Femur (tissue), 1 donor: ENCODE measurements around the gene WIZ.
"Not testable (repeated sequence)": the region's sequence is repeated elsewhere in the genome, so short reads cannot be mapped to it uniquely, and the experiment has no call there.

Experiments
- DNase-seq: peaks from one replicate; pipeline ENCODE4 v3.0.0-alpha.2; 2017

The WIZ gene

GRCh38 chr19:15403151-15403531, 46.6 kb downstream of the WIZ start:
- no peak for DNase-seq

DNA sequence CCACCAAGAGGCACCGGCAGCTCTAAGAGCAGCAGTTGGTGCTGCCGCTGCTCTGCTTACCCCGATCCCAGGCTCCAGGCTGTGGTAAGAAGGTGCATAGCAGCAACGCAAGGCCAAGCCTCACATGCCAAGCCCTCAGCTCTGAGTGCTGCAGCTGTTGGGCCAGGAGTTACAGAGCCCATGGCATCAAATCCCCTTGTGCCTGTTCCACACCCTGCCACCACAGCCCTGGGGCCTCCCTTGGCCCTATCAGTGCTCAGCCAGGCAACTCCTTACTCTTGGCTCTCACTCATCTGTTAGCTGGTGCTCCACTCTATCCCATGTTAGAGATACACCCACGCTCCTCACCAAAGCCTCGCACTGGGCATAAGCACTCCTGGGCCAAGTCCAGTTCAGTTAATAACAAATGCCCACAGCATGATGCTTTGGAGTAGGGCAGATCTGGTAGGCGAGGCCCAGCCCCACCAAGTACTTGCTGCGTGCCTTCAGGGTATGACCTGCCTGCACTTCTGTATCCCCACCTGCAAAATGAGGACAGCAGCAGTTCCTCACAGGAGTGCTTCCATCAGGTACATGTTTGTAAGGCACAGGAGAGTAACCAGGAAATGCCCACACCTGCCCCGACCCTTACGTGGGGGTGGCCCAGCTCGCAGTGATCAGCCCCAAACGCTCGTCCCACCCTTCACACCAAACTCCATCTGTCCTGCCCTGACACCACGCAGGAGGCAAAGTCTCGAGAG, 47.2 kb downstream of the WIZ start:
- DNase-seq = no peak

GRCh38 chr19:15401397-15401710, 48.4 kb downstream of the WIZ start:
- no peak for DNase-seq

DNA sequence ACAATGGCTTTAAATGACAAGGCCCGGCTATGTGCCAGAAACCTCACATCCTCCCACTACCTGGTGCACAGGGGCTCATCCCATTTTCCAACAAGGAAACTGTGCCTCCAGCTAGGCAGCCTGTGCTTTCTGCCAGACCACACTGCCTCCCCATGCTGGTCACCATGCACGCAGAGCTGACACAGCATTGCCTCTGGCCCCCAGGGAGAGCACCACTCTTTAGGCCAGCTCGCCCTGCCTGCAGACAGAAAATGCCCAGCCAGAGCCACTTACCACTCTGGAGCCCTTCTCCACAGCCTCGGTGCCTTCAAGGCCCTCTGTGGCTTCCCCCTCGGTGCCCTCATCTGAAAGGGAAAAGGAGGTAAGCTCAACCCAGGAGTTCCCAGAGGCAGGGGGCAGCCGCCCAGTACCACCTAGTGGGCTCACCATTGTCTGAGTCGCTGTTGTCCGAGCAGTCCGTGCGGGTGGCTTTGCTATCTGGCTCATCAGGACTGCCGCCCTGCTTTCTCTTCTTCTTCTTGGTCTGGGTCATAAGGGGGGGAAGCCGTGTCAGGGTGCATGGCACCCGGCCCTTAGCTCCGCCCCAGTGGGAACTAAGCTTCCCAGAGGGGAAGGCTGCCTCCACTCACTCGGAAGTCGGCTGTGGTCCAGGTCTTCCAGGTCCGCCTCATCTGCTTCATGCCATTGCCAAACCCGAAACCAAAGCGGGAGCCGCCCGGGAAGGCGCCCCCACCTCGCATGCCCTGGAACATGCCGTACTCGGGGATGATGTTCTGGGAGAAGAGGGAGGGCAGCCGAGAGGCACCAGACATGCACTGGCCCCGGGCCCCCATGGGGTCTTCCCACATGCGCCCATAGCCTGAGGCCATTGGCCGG, 49.0 kb downstream of the WIZ start:
- no peak for DNase-seq

DNA sequence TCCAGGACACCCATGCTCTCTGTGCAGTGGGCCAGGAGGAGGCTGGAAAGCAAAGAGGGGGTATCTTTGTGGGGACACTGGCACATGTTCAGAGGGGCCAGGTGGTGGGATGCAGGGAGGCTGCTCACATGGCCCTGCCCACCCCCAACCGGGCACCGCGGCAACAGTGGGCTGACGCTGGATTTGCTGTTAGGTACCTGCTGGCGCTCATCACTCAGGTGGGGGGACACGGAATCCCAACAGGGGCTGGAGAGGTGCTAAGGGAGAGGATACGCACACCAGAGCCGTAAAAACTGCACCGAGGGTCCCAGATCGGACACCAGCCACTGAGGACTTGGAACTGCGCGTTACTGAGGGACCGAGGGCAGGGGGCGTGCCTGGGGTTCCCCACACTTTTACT, 50.1 kb downstream of the WIZ start:
- DNase-seq = no peak

GRCh38 chr19:15399234-15399515, 50.6 kb downstream of the WIZ start:
- DNase-seq = no peak

- no peak for DNase-seq
These were observed 51.1 kb downstream of the WIZ start for GRCh38 chr19:15398501-15399233.

GRCh38 chr19:15397782-15398181, 52.0 kb downstream of the WIZ start:
- no peak for DNase-seq

DNA sequence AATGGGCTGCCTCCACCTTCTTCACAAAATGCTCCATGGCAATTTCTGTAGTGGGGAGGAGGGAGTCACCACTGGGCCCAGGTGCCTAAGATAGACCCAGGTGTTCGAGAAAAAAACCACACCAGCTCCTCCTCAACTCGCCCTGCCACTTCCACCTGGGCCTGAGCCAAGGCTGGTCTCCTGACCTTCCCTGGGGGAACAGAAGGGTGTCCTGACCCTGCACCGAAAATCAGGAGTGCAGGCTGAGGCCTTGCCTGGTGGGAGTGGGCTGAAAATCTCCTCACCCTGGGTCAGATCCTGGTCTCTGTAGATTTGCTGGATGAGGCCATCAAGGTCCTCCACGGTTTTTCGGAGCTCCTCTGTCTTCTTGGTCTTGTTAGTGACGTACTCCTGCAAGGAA, 52.5 kb downstream of the WIZ start:
- no peak for DNase-seq

DNA sequence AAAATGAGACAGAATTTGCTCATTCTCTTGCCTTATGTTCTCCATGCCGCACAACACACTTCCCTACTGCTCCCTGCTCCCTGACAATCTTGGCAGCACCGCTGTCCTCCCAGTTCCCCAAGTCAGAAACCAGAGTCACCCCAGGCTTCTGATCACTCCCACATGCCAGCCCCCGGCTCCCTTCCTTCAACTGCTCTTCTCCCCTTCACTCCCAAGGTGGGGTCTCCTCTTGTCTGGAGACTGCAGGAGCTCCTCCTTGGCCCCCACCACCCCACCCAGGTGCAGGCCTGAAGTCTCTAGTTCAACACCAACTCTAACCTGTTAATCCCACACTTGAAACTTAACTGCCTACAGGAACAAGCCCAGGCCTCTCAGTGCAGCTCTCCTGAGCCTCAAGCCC, 53.3 kb downstream of the WIZ start:
- no peak for DNase-seq

- not testable (repeated sequence) for DNase-seq
These were observed 54.5 kb downstream of the WIZ start for GRCh38 chr19:15395251-15395650.

DNA sequence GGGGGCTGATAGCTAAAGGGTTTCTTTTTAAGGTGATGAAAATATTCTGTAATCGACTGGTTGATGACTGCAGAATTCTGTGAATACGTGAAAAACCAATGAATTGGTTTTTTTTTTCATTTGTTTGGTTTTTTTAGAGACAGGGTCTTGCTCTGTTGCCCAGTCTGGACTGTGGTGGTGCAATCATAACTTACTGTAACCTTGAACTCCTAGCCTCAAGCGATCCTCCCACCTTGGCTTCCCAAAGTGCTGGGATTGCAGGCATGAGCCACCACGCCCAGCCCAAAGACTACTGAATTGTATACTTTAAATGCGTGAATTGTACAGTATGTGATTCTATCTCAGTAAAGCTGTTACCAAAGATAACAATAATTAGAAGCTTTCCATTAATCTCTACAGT, 55.3 kb downstream of the WIZ start:
- DNase-seq = no peak

GRCh38 chr19:15393963-15394362, 55.8 kb downstream of the WIZ start:
- no peak for DNase-seq

DNA sequence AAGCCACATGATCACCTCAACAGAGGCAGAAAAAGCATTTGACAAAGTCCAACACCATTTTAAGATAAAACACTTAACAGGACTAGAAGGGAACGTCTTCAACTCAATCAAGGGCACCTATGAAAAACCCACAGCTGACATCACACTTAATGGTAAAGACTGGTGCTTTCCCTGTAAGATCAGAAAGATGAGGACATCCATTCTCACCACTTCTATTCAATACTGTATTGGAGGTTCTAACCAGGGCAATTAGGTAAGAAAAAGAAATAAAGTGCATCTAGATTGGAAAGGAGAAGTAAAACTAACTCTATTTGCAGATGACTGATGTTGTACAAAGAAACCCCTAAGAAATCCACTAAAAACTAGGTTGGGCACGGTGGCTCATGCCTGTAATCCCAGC, 58.9 kb downstream of the WIZ start:
- DNase-seq = no peak

DNA sequence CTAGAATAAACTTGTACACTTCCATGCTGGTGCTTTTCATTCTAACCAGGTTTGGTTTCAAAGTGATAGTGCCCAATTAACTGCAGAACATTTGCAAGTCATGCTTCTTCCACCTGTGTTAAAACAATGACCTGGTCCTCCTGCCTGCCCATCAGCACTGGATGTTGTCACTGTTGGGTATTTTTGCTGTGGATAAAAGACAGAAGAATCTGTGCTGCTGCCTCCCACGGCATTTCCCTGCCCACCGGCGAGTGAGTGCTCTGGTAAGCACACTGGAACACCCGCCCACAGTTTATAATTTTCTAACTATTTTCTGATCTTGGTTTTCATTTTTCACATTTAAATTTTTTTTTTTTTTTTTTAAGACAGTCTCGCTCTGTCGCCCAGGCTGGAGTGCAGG, 67.9 kb downstream of the WIZ start:
- no peak for DNase-seq

DNA sequence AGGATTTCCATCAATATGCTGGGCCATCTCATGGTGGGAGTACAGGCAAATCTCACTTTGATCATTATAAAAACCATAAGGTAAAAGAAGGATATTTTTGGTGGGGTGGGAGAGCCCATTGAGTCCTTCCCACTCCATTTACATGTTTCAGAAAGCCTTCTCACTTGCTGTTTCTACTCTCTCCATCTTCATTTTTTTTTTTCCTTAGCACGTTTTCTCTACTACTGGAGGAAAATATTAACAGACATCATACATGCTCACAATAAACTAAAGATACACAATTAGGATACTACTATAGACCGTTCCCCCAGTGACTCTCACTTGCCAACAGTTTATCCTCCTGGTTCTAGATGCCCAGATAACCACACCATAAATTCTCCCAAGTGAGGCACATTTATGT, 68.3 kb downstream of the WIZ start:
- DNase-seq = no peak

GRCh38 chr19:15379999-15380647, 69.6 kb downstream of the WIZ start:
- no peak for DNase-seq

DNA sequence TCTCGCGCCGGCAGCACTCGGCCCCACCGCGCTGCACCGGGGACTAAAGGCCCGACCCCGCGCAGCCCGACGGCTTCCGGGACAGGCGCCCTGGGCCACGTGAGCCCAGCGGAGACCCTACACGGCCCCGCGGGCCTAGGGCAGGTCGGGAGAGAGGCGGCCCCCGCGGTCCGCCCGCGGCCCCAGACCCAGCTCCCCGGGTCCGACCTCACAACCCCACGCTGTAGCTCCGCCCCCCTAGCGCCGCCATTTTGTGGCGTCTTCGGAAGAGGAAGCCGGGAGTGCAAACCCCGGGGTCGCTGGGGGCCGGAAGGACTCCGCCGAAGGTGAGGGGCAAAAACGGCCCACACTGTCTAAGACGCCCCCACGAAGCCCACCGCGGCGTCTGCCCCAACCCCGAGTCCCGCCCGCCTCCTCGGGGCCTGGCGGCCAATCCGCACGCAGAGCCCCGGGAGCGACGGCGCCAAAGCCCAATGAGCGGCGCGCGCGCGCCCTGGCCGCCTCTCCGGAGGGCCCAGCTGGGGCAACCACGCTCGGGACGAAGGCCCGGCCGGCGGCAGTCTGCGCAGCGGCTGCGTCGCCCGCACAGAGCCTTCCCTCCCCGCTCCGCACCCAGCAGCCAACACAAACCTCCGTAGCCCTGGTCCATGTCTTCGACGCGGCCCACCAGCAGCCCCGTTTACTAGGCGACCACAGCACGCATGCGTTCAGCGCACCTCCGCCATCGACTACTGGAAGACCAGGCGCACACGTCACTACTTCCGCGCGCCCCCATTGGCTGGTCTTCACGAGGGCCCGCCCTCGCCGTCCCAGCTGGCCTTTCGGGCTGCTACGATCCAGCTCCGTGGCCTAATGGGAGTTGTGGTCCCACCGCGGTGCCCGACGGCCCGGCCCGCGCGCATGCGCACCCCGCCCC, 70.4 kb downstream of the WIZ start, which contains the start of gene AKAP8:
AKAP8 (minus strand) TSS at position 705 of the 916 bp plus-strand sequence; CDS start at position 649, 56 bp downstream.
- DNase-seq = peak; percentile 99

DNA sequence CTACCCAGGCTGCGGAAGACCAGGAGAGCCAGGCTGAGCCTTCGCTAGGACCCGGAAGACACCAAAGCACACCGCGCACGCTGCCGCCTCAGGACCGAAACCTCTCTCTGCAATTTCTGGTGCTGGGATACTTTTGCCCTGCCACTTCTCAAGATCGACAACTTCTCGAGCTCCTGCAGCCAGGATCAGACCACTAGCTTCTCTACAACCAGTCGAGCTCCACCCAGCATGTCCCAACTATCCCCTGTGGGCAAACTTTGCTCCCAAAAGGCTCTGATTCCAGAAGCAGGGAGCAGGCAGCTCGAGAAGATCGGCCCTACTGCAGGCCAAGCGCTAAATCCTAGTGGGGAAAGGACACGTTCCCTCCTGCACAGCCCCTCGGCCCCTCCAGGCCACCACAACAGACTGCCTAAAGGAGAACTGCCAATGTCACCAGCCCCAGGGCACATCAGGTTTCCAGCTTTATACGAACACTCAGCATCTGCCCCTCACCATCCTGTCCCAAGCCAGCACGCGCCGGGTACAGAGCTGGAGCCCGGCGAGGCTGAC, 71.1 kb downstream of the WIZ start:
- peak; percentile 56 for DNase-seq

DNA sequence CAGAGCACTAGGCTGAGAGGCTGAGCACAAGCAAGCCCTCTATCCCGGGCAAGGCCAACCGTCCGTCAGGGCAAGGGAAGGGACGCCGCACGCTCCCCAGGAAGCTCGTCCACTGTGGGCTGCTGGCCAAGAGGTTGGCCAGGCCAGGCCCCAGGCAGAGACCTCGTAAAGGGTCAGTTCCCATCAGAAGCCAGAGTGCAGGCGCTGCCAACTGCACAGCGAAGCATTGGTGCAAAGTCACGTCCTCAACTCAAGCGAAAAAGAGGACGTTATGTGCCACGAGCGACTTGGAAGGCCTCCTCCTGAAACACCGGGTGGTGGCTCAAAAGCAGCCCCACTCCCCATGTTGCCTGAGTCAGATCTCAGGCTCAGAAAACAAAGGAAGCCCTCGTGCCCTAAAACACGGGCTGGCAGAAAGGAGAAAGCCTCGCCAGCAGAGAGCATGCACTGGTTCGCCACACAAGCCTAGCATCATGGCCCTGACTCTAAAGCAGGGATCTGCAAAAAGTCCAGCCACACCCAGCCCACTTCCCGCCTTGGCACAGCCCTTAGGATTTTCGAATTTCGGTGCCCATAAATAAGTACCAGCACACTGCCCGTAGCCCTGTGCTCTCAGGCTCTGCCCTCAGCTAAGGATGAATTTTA, 74.8 kb downstream of the WIZ start:
- no peak for DNase-seq

GRCh38 chr19:15374105-15374651, 75.6 kb downstream of the WIZ start:
- DNase-seq = no peak
